SK-N-SH (cell line): ENCODE data around the gene SEPTIN12. TPM values are rescaled to one million over a fixed set of nuclear protein-coding genes. Genes with fewer than 3 reads are reported as not detected.

ENCODE experiments used
- CTCF ChIA-PET: fragments of 300-600, 350-600 bp; formaldehyde crosslinking; extraction: SDS; loops from one replicate; lab custom pipeline; 2021; lab: Yijun Ruan, JAX
- POLR2A ChIA-PET: fragments of 350-600 bp; sonication (Branson Sonifier 250); formaldehyde crosslinking; extraction: SDS; loops from one replicate; lab custom pipeline; 2020; ENCODE audit warnings: antibody characterized with exemption, inconsistent platforms; lab: Yijun Ruan, JAX
- DNase-seq: peaks from one replicate; pipeline ENCODE4 v3.0.0; 2012
- H2AFZ ChIP-seq: fragments of 200-600 bp; sonication (generic); 2 replicates; pipeline ENCODE4 v1.8.1; 2016; ENCODE audit warnings: antibody characterized with exemption, mild to moderate bottlenecking, low read depth
- H3F3A ChIP-seq: fragments of 200-600 bp; sonication (generic); replicated peaks from 2 replicates; pipeline ENCODE3; 2016; ENCODE audit warnings: antibody characterized with exemption, mild to moderate bottlenecking; ENCODE audit not compliant: insufficient read depth
- H3K27ac ChIP-seq, 2 experiments: fragments of 200-500 bp in 1 of 2; fragments of 200-600 bp in 1 of 2; sonication (Bioruptor generic) in 1 of 2; sonication (generic), shearing (Covaris generic) in 1 of 2; 2 replicates each; pipeline versions ENCODE4 v1.5.1 to v1.6.1; 2014 to 2016; ENCODE audit warnings: low read depth in 2 of 2, inconsistent platforms in 1 of 2, low read length in 1 of 2, mild to moderate bottlenecking in 1 of 2, mixed read lengths in 1 of 2
- H3K27me3 ChIP-seq: fragments of 200-600 bp; sonication (generic), shearing (Covaris generic); 2 replicates; pipeline ENCODE4 v1.6.1; 2016; ENCODE audit warnings: mixed run types; ENCODE audit not compliant: insufficient read depth
- H3K36me3 ChIP-seq, 2 experiments: fragments of 200-500 bp in 1 of 2; fragments of 200-600 bp in 1 of 2; sonication (Bioruptor generic) in 1 of 2; sonication (generic) in 1 of 2; replicated peaks in 1 of 2; 2 replicates each; pipeline versions ENCODE3 to v1.5.1; 2014 to 2016; ENCODE audit warnings: low read length in 1 of 2, mild to moderate bottlenecking in 1 of 2; ENCODE audit not compliant: insufficient read depth in 2 of 2, control insufficient read depth in 1 of 2
- H3K4me1 ChIP-seq, 2 experiments: fragments of 200-500 bp in 1 of 2; fragments of 200-600 bp in 1 of 2; sonication (Bioruptor generic) in 1 of 2; sonication (generic), shearing (Covaris generic) in 1 of 2; 2 replicates each; pipeline versions ENCODE4 v1.5.1 to v1.6.1; 2014 to 2016; ENCODE audit warnings: low read depth in 1 of 2, low read length in 1 of 2, mixed run types in 1 of 2; ENCODE audit not compliant: insufficient read depth in 2 of 2, control insufficient read depth in 1 of 2
- H3K4me2 ChIP-seq: fragments of 200-600 bp; sonication (generic), shearing (Covaris generic); 2 replicates; pipeline ENCODE4 v1.6.1; 2017; ENCODE audit warnings: mixed run types
- H3K4me3 ChIP-seq, 2 experiments: fragments of 200-500 bp in 1 of 2; fragments of 200-600 bp in 1 of 2; sonication (Bioruptor generic) in 1 of 2; sonication (generic), shearing (Covaris generic) in 1 of 2; 2 replicates each; pipeline versions ENCODE4 v1.5.1 to v1.8.1; 2014 to 2016; ENCODE audit warnings: low read depth in 2 of 2, inconsistent platforms in 1 of 2, low read length in 1 of 2, mild to moderate bottlenecking in 1 of 2, mixed read lengths in 1 of 2, moderate library complexity in 1 of 2
- H3K79me2 ChIP-seq: fragments of 200-600 bp; sonication (generic); 2 replicates; pipeline ENCODE4 v1.8.1; 2017; ENCODE audit warnings: mild to moderate bottlenecking; ENCODE audit not compliant: insufficient read depth
- H3K9ac ChIP-seq: fragments of 200-600 bp; sonication (generic); 2 replicates; pipeline ENCODE4 v1.6.1; 2017; ENCODE audit warnings: mixed run types
- H3K9me2 ChIP-seq: fragments of 200-600 bp; sonication (generic); 2 replicates; pipeline ENCODE4 v1.6.1; 2017; ENCODE audit warnings: mixed run types
- H3K9me3 ChIP-seq: fragments of 200-600 bp; sonication (generic); 2 replicates; pipeline ENCODE4 v1.6.1; 2017; ENCODE audit warnings: mixed run types, mild to moderate bottlenecking, moderate library complexity
- H4K20me1 ChIP-seq: fragments of 200-600 bp; sonication (generic); 2 replicates; pipeline ENCODE4 v1.6.1; 2017; ENCODE audit warnings: mild to moderate bottlenecking, mixed run types; ENCODE audit not compliant: insufficient read depth
- CTCF ChIP-seq: fragments of 200-600 bp; sonication (generic); IDR thresholded peaks from 2 replicates; pipeline ENCODE4 v1.6.1; 2017; ENCODE audit warnings: antibody characterized with exemption, mild to moderate bottlenecking, moderate library complexity
- IRF3 ChIP-seq: fragments of 150-350 bp; IDR thresholded peaks from 2 replicates; pipeline ENCODE4 v1.6.1; 2016; ENCODE audit warnings: mild to moderate bottlenecking, low read depth, low read length
- MAX ChIP-seq: IDR thresholded peaks from 2 replicates; pipeline ENCODE4 v1.4.0; 2012; ENCODE audit warnings: low read depth
- NRF1 ChIP-seq: IDR thresholded peaks from 2 replicates; pipeline ENCODE4 v1.6.1; 2012; ENCODE audit warnings: low read depth, mild to moderate bottlenecking, low read length
- PBX3 ChIP-seq: IDR thresholded peaks from 2 replicates; pipeline ENCODE4; 2012
- RFX5 ChIP-seq: IDR thresholded peaks from 2 replicates; pipeline ENCODE4 v1.6.1; 2012; ENCODE audit warnings: mild to moderate bottlenecking, improper control_type of control experiment, low read length
- RXRA ChIP-seq: IDR thresholded peaks from 2 replicates; pipeline ENCODE4 v1.4.0; 2012; ENCODE audit warnings: low read depth, mild to moderate bottlenecking, borderline replicate concordance
- SMC3 ChIP-seq: IDR thresholded peaks from 2 replicates; pipeline ENCODE4 v1.6.1; 2012; ENCODE audit warnings: low read depth, low read length, improper control_type of control experiment
- TEAD4 ChIP-seq: IDR thresholded peaks from 2 replicates; pipeline ENCODE4 v1.4.0; 2012; ENCODE audit warnings: mild to moderate bottlenecking, borderline replicate concordance; ENCODE audit not compliant: insufficient read depth
- USF2 ChIP-seq: fragments of 150-350 bp; IDR thresholded peaks from 2 replicates; pipeline ENCODE4 v1.6.1; 2017; ENCODE audit warnings: antibody characterized with exemption, low read length, low read depth, borderline replicate concordance
- WGBS: methylation state at CpG from one replicate; pipeline ENCODE4 v1.1.6; 2017; ENCODE audit warnings: low lambda C conversion rate; 5-methylcytosine and 5-hydroxymethylcytosine counted together
- polyA plus RNA-seq, 3 experiments: library from polyadenylated mRNA; depleted of rRNA; stranded (reverse); fragments of >200 nt; gene quantifications; 2 replicates each; pipeline ENCODE4 v1.2.3, GENCODE V29; 2012

Gene SEPTIN12
- polyA plus RNA-seq, 1 of the 3 experiments (the other 2 are of a cell fraction): 0.07 TPM

- TF ChIP-seq IRF3: no peak
- no peak for TF ChIP-seq RFX5
These were observed 38.8 kb upstream of the SEPTIN12 start (continued) for GRCh38 chr16:4826980-4827379.

- ChIA-PET CTCF (interaction anchor here (1.5 to 2.0 kb wide), 2 partner anchors 15 to 110 kb away, joined by 3 to 6 read pairs; no protein-coding TSS in a partner anchor), POLR2A (no interaction called here)
- H3K4me1 ChIP-seq: no peaks in the 10 kb centered on the region
- no peak overlapping the region for H3K9ac ChIP-seq
- H3K9me2 ChIP-seq: no peaks in the 10 kb centered on the region
- TF ChIP-seq TEAD4 (no peak), SMC3 (no peak), CTCF (no peak), RXRA (no peak), IRF3 (no peak), USF2 (no peak)
- no peaks in the 10 kb centered on the region for H4K20me1 ChIP-seq
- H3K9me3 ChIP-seq: no peaks in the 10 kb centered on the region
- no peaks in the 10 kb centered on the region for H3F3A ChIP-seq
- no peak overlapping the region for H3K27ac ChIP-seq
- no peak for DNase-seq
- H3K36me3 ChIP-seq: peaks cover 57 to 71% of the 10 kb centered on the region in 2 experiments
- H3K79me2 ChIP-seq: no peaks in the 10 kb centered on the region
- 100% methylated on average over 4 of the region's 4 CpGs for WGBS
- no peaks in the 10 kb centered on the region for H3K27me3 ChIP-seq
- H3K4me2 ChIP-seq: no peak overlapping the region
- no peak overlapping the region for H2AFZ ChIP-seq
- no peak overlapping the region for H3K4me3 ChIP-seq
These were observed 38.4 kb upstream of the SEPTIN12 start for GRCh38 chr16:4826526-4826925.

- DNase-seq: no peak
- no peak overlapping the region for H3K4me3 ChIP-seq
- H2AFZ ChIP-seq: no peak overlapping the region
- H3F3A ChIP-seq: no peaks in the 10 kb centered on the region
- H3K79me2 ChIP-seq: no peaks in the 10 kb centered on the region
- H3K27ac ChIP-seq: no peak overlapping the region
- CTCF ChIA-PET: interaction anchor here (0.9 kb wide), 2 partner anchors 9 to 131 kb away, joined by 3 read pairs; no protein-coding TSS in a partner anchor
- peaks cover 62 to 71% of the 10 kb centered on the region in 2 experiments for H3K36me3 ChIP-seq
- H3K4me2 ChIP-seq: no peak overlapping the region
- TF ChIP-seq NRF1: no peak
- TF ChIP-seq MAX: no peak
- TF ChIP-seq PBX3: no peak
- WGBS: 95% methylated on average over 8 of the region's 8 CpGs
- no peaks in the 10 kb centered on the region for H4K20me1 ChIP-seq
- H3K27me3 ChIP-seq: no peaks in the 10 kb centered on the region
- H3K9ac ChIP-seq: no peak overlapping the region
- POLR2A ChIA-PET: no interaction called here
- no peaks in the 10 kb centered on the region for H3K9me2 ChIP-seq
- H3K9me3 ChIP-seq: no peaks in the 10 kb centered on the region
- no peaks in the 10 kb centered on the region for H3K4me1 ChIP-seq
These were observed 37.1 kb upstream of the SEPTIN12 start for GRCh38 chr16:4825196-4825595.
